Uterus (tissue), 4 donors: ENCODE results near the gene NCAPG2. TPM values are rescaled to one million over a fixed set of nuclear protein-coding genes. Genes with fewer than 3 reads are reported as not detected.
"Not testable (repeated sequence)": the region's sequence is repeated elsewhere in the genome, so short reads cannot be mapped to it uniquely, and the experiment has no call there.

Experiments used
- DNase-seq, 2 donors: peaks; one replicate each; pipeline ENCODE4 v3.0.0-alpha.2; 2019 to 2020
- H3K27ac ChIP-seq, 2 donors: fragments of 200-600 bp; sonication (generic); 1 replicate in 1 of 2; 2 replicates in 1 of 2; pipeline ENCODE4 v1.5.1; 2016 to 2018
- H3K27me3 ChIP-seq, 2 donors: fragments of 200-600 bp; sonication (generic); one replicate each; pipeline ENCODE4 v1.5.1; 2018 to 2019; ENCODE audit warnings: control low read depth in 1 of 2
- H3K36me3 ChIP-seq, 2 donors: fragments of 200-600 bp; sonication (generic); one replicate each; pipeline ENCODE4 v1.5.1; 2019; ENCODE audit warnings: control low read depth in 1 of 2
- H3K4me1 ChIP-seq, 2 donors: fragments of 200-600 bp; sonication (generic); one replicate each; pipeline ENCODE4 v1.5.1; 2018 to 2019; ENCODE audit warnings: control low read depth in 1 of 2
- H3K4me3 ChIP-seq, 2 donors: fragments of 200-600 bp; sonication (generic); 1 replicate in 1 of 2; 2 replicates in 1 of 2; pipeline ENCODE4 v1.5.1; 2018 to 2019; ENCODE audit warnings: mild to moderate bottlenecking in 1 of 2
- H3K9me3 ChIP-seq, 2 donors: fragments of 200-600 bp; sonication (generic); one replicate each; pipeline ENCODE4 v1.5.1; 2019; ENCODE audit warnings: control low read depth in 1 of 2
- CTCF ChIP-seq, 4 experiments: fragments of 200-600 bp in 2 of 4; fragments of 450-650 bp in 2 of 4; sonication (generic) in 2 of 4; IDR thresholded peaks; one replicate each; pipeline ENCODE4 v1.5.1; 2016 to 2019; ENCODE audit warnings: antibody characterized with exemption in 4 of 4, mild to moderate bottlenecking in 2 of 4, moderate library complexity in 1 of 4
- POLR2A ChIP-seq, 2 donors: fragments of 450-650 bp; IDR thresholded peaks; one replicate each; pipeline ENCODE4 v1.6.1; 2016; ENCODE audit warnings: antibody characterized with exemption in 2 of 2, mild to moderate bottlenecking in 1 of 2, moderate library complexity in 1 of 2
- intact Hi-C: fragments of 100-400 bp; cut with DNase I; formaldehyde crosslinking; loops from one replicate; pipeline ENCODE4 v1.15.1; 2023; ENCODE audit warnings: low total_unique reads
- total RNA-seq, 4 donors: library from RNA; depleted of rRNA in 3 of 4; stranded (reverse); fragments of >200 nt in 3 of 4; gene quantifications; one replicate each; pipeline versions ENCODE4 v1.1.0 to v1.2.4, GENCODE V29; 2014 to 2023
- donor health status: DM: yes; HTN: yes; CAD: no.

The NCAPG2 gene
- total RNA-seq, 4 donors from 2014 or later = 0.51 to 36.0 (median 7.8) TPM

DNA sequence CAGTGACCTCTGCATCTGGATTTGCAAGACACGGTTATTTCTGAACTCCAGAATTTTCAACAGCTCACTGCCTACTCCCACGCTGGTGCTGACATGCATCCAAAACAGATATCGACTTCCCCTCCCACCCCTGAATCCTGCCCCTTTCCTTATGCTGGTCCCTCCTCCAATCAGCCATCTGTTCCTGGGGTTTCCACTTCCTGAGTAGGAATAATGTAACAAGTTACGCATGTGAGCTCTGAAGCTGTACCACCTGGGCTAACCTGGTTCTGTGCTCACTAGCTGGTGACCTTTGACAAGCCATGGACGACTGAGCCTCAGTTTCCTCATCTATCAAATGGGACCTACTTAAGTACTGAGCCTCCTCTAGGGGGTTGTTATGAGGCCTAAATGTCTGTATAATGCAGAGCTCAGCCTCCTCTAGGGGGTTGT, 1.7 kb upstream of the NCAPG2 start:
- no peak for DNase-seq
- Histone ChIP-seq H3K27ac (no peak overlapping the region), H3K4me3 (no peak overlapping the region), H3K27me3 (no peaks in the 10 kb centered on the region), H3K36me3 (no peaks in the 10 kb centered on the region), H3K9me3 (no peaks in the 10 kb centered on the region), H3K4me1 (no peaks in the 10 kb centered on the region)
- TF ChIP-seq POLR2A (IDR thresholded peaks at IDR 0.05) = no peak
- TF ChIP-seq CTCF (IDR thresholded peaks at IDR 0.05) = no peak
- intact Hi-C loops = no loop called here

DNA sequence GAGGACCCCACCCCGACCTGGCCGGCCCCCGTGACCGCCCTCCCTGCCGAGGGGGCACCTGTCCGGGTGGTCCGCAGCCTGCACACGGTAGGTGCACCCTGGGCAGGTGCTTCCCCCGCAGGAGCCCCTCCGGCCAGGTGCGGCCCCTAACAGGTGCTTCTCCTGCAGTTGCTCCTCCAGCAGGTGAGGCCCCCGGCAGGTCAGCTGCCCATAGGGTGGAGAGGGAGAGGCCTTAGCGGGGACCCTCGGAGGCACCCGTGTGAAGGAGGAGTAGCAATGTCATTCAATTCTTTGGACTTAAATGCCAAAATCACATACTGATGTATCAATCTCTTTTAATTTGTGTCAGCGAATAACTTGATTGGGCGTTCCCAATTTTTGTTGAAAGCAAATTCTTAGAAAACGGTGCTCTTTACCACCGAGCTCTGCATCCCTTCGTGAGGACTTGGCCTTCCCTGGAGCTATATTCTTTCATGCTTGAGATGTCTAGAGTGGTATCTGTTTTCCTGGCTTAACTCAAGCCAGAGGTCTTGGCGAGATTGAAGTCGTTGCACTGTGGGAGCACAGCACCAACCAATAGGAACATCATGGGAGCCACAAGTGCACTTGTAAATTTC, 738 bp upstream of the NCAPG2 start:
- no peak for DNase-seq
- intact Hi-C loops = no loop called here
- TF ChIP-seq POLR2A (IDR thresholded peaks at IDR 0.05) (no peak), CTCF (IDR thresholded peaks at IDR 0.05) (no peak)

GRCh38 chr7:158703679-158704523, 703 bp downstream of the NCAPG2 start:
- peak overlapping the region; percentile 77 to 85 for H3K27ac ChIP-seq
- H3K4me1 ChIP-seq, intact Hi-C loops, H3K36me3 ChIP-seq, H3K27me3 ChIP-seq, DNase-seq, H3K9me3 ChIP-seq: not testable (repeated sequence)
- peak overlapping the region; percentile 84 to 85 for H3K4me3 ChIP-seq

More for the DNA sequence above, 738 bp upstream of the NCAPG2 start:
- Histone ChIP-seq H3K36me3 (no peaks in the 10 kb centered on the region), H3K27ac (peak overlapping the region; percentile 81 to 85), H3K4me3 (peak overlapping the region; percentile 84 to 85), H3K4me1 (no peaks in the 10 kb centered on the region), H3K27me3 (no peaks in the 10 kb centered on the region), H3K9me3 (no peaks in the 10 kb centered on the region)

- no peaks in the 10 kb centered on the region for H3K36me3 ChIP-seq
- H3K4me3 ChIP-seq = no peak overlapping the region
- H3K9me3 ChIP-seq = no peaks in the 10 kb centered on the region
- TF ChIP-seq CTCF (IDR thresholded peaks at IDR 0.05) (no peak), POLR2A (IDR thresholded peaks at IDR 0.05) (no peak)
- intact Hi-C loops = no loop called here
- DNase-seq = no peak
- no peaks in the 10 kb centered on the region for H3K27me3 ChIP-seq
- no peaks in the 10 kb centered on the region for H3K4me1 ChIP-seq
- H3K27ac ChIP-seq = no peak overlapping the region
Observed at GRCh38 chr7:158702944-158703343, 1.7 kb downstream of the NCAPG2 start.

- Histone ChIP-seq H3K9me3 (no peaks in the 10 kb centered on the region), H3K4me3 (no peak overlapping the region), H3K4me1 (no peaks in the 10 kb centered on the region), H3K27me3 (no peaks in the 10 kb centered on the region), H3K27ac (no peak overlapping the region), H3K36me3 (no peaks in the 10 kb centered on the region)
- intact Hi-C loops = no loop called here
- no peak for TF ChIP-seq POLR2A (IDR thresholded peaks at IDR 0.05)
- no peak for TF ChIP-seq CTCF (IDR thresholded peaks at IDR 0.05)
- no peak for DNase-seq
Observed at GRCh38 chr7:158702196-158702595, 2.4 kb downstream of the NCAPG2 start.
